ENCODE measurements around the gene PDE4D.

DNA sequence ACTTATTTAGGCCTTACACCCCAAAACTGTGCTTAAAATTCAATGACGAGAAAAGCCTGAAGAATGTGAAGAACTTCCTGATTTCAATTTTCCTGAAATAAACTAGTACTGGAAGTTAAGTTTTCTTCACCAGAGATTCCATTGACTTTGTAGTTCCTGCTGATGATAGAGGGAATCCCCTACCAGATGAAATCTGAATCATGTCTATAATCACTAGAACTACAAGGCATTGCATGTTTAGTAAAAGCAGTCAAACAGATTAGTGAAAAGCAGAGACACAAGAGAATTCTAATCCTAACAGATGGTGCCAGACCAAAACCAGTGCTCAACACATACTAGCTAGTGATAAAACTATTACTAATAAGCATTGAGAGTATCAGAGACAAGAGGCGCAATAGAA lies 130.0 kb downstream of the PDE4D start:
- TF ChIP-seq POLR2A (IDR thresholded peaks at IDR 0.05) (no peak), EP300 (IDR thresholded peaks at IDR 0.05) (no peak), POLR2AphosphoS5 (IDR thresholded peaks at IDR 0.05) (no peak)
- TF ChIP-seq, protein P1, sequence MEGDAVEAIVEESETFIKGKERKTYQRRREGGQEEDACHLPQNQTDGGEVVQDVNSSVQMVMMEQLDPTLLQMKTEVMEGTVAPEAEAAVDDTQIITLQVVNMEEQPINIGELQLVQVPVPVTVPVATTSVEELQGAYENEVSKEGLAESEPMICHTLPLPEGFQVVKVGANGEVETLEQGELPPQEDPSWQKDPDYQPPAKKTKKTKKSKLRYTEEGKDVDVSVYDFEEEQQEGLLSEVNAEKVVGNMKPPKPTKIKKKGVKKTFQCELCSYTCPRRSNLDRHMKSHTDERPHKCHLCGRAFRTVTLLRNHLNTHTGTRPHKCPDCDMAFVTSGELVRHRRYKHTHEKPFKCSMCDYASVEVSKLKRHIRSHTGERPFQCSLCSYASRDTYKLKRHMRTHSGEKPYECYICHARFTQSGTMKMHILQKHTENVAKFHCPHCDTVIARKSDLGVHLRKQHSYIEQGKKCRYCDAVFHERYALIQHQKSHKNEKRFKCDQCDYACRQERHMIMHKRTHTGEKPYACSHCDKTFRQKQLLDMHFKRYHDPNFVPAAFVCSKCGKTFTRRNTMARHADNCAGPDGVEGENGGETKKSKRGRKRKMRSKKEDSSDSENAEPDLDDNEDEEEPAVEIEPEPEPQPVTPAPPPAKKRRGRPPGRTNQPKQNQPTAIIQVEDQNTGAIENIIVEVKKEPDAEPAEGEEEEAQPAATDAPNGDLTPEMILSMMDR (IDR thresholded peaks at IDR 0.05): no peak
